RWPE2 (cell line): ENCODE measurements around the gene KLK8.
A peak's percentile ranks its signal among the peaks of the same experiment; 100 is the strongest.

ENCODE experiments used
- ATAC-seq: fragments of 200-7000 bp; cut with Tn5 transposase; 3 replicates; pipeline ENCODE4 v1.9.1; 2021; ENCODE audit warnings: low read depth
- DNase-seq: peaks from one replicate; pipeline ENCODE4 v3.0.0-alpha.2; 2020; ENCODE audit warnings: low spot score
- H3K27ac ChIP-seq: fragments of 450-650 bp; 2 replicates; pipeline ENCODE4 v1.5.1; 2017; ENCODE audit warnings: mild to moderate bottlenecking; ENCODE audit not compliant: poor library complexity, severe bottlenecking
- H3K27me3 ChIP-seq: fragments of 250-450 bp; sonication (Bioruptor Pico); 2 replicates; pipeline ENCODE4 v1.5.1; 2021; ENCODE audit warnings: mild to moderate bottlenecking, moderate library complexity; ENCODE audit not compliant: insufficient read depth, poor library complexity, severe bottlenecking
- H3K36me3 ChIP-seq: fragments of 250-450 bp; sonication (Bioruptor Pico); 2 replicates; pipeline ENCODE4 v1.5.1; 2020; ENCODE audit warnings: low read depth, mild to moderate bottlenecking, moderate library complexity
- H3K4me1 ChIP-seq: fragments of 250-450 bp; sonication (Bioruptor Pico); 2 replicates; pipeline ENCODE4 v1.5.1; 2021; ENCODE audit warnings: mild to moderate bottlenecking, moderate library complexity; ENCODE audit not compliant: insufficient read depth, poor library complexity, severe bottlenecking
- H3K4me3 ChIP-seq: fragments of 250-450 bp; sonication (Bioruptor Pico); 2 replicates; pipeline ENCODE4 v1.5.1; 2021; ENCODE audit warnings: mild to moderate bottlenecking, moderate library complexity; ENCODE audit not compliant: severe bottlenecking
- H3K9me3 ChIP-seq: fragments of 250-450 bp; sonication (Bioruptor Pico); 2 replicates; pipeline ENCODE4 v1.5.1; 2021; ENCODE audit warnings: mild to moderate bottlenecking, moderate library complexity; ENCODE audit not compliant: severe bottlenecking
- TF ChIP-seq, protein P1 (sequence below): fragments of 450-650 bp; IDR thresholded peaks from one replicate; pipeline ENCODE4 v1.5.1; 2017; ENCODE audit warnings: mild to moderate bottlenecking, moderate library complexity; ENCODE audit not compliant: poor library complexity, severe bottlenecking

The KLK8 gene

DNA sequence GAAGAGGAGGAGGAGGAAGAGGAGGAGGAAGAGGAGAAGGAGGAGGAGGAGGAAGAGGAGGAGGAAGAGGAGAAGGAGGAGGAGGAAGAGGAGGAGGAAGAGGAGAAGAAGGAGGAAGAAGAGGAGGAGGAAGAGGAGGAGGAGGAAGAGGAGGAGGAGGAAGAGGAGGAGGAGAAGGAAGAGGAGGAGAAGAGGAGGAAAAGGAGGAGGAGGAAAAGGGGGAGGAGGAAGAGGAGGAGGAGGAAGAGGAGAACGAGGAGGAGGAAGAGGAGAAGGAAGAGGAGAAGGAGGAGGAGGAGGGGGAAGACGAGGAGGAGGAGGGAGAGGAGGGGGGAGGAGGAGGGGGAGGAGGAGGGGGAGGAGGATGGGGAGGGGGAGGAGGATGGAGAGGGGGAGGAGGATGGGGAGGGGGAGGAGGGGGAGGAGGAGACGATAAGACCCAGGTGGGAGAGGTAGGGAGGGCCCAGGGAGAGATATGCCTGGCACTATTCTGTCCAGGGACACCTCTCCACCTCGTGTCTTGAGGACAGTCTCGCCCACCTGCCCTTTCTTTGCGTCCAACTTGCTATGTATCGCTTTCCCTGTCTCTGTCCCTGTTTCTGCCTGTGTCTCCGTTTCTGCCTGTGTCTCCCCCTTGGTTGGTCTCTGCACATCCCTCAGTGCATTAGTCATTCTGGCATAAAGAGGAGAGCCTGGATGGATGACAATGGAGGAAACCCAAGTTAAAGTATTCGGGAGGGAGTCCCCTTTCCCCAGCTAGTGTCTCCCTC, 41.5 kb downstream of the KLK8 start:
- Histone ChIP-seq H3K4me1 (no peaks in the 10 kb centered on the region), H3K4me3 (no peak overlapping the region), H3K27ac (no peak overlapping the region), H3K9me3 (no peaks in the 10 kb centered on the region), H3K36me3 (no peaks in the 10 kb centered on the region), H3K27me3 (no peaks in the 10 kb centered on the region)
- DNase-seq, result no peak
- TF ChIP-seq, protein P1, sequence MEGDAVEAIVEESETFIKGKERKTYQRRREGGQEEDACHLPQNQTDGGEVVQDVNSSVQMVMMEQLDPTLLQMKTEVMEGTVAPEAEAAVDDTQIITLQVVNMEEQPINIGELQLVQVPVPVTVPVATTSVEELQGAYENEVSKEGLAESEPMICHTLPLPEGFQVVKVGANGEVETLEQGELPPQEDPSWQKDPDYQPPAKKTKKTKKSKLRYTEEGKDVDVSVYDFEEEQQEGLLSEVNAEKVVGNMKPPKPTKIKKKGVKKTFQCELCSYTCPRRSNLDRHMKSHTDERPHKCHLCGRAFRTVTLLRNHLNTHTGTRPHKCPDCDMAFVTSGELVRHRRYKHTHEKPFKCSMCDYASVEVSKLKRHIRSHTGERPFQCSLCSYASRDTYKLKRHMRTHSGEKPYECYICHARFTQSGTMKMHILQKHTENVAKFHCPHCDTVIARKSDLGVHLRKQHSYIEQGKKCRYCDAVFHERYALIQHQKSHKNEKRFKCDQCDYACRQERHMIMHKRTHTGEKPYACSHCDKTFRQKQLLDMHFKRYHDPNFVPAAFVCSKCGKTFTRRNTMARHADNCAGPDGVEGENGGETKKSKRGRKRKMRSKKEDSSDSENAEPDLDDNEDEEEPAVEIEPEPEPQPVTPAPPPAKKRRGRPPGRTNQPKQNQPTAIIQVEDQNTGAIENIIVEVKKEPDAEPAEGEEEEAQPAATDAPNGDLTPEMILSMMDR, result no peak
- ATAC-seq, result peak; percentile 70

DNA sequence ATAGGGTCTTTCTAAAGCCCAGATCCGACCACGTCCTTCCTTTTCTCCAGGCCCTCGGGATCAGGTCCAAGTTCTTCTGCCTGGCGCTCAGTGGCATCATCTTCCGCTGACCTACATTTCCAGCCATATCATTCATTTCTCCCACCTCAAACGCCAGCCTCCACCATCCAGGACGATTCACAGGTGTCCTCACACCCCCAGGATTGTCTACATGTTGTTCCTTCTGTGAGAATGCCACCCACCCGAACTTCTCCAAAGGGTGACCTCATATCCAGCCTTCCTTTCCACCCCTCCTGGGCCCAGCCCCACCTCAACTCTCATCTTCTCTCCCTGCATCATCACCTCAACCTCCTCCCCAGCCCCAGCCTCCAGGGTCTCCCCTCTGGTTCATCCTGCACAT, 43.8 kb downstream of the KLK8 start:
- Histone ChIP-seq H3K4me3 (no peak overlapping the region), H3K4me1 (no peaks in the 10 kb centered on the region), H3K9me3 (no peaks in the 10 kb centered on the region), H3K36me3 (no peaks in the 10 kb centered on the region), H3K27me3 (no peaks in the 10 kb centered on the region), H3K27ac (no peak overlapping the region)
- DNase-seq, result no peak
- TF ChIP-seq, protein P1, result no peak
- ATAC-seq, result no peak

DNA sequence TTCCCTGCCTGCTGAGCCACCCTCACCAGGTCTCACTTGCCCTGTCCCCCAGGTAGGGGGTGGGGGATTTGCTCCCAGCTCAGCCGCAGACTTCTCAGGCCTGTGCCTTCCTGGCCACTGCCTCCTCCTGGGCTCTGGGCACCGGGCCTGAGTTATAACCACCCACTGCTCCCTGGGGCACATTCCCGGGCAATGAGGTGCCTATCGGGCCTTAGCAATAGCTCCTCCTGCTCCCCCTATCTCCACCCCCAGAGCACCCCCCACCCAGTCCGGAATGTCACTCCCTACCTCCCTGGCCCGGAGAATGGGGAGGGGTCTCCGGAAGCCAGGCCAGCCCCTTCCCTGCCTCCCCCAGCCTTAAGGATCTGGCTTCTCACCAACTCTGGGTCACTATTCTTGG, 48.5 kb downstream of the KLK8 start, which contains the start of gene KLK5:
TSS of gene KLK5 (minus strand) at position 129 of the 400 bp plus-strand sequence. CDS start 381 bp downstream, outside the sequence.
- H3K4me3 ChIP-seq, result no peak within 1 kb of the TSS
- ATAC-seq, result peak; percentile 60; the same call in 2 of the 3 replicates
- TF ChIP-seq, protein P1, result no peak
- no peaks in the 10 kb centered on the region for H3K36me3 ChIP-seq
- no peaks in the 10 kb centered on the region for H3K9me3 ChIP-seq
- H3K4me1 ChIP-seq, result no peaks in the 10 kb centered on the region
- H3K27ac ChIP-seq, result no peak within 1 kb of the TSS
- DNase-seq, result no peak
- H3K27me3 ChIP-seq, result no peaks in the 10 kb centered on the region

DNA sequence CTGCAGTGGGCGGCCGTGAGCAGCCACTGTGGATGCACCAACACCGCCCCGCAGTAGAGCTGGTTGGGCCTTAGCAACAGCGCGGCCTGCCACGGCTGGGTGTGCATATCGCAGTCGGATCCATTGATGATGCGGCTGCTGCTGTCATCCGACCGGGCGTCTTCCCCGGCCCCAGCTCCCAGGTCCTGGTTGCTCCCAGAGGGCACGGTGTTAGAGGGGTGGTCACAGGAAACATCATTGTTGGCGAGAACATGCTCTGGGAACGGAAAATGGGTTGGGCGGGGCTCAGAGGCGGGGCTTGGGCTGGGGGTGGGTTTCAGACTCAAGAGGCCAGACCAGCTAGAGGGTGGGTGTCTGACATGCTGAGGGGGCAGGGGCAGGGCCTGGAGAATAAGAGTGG, 51.5 kb downstream of the KLK8 start:
- no peaks in the 10 kb centered on the region for H3K27me3 ChIP-seq
- DNase-seq (no peak), ATAC-seq (no peak)
- H3K4me3 ChIP-seq, result no peak overlapping the region
- H3K36me3 ChIP-seq, result no peaks in the 10 kb centered on the region
- no peak overlapping the region for H3K27ac ChIP-seq
- TF ChIP-seq, protein P1, result no peak
- no peaks in the 10 kb centered on the region for H3K9me3 ChIP-seq
- no peaks in the 10 kb centered on the region for H3K4me1 ChIP-seq

DNA sequence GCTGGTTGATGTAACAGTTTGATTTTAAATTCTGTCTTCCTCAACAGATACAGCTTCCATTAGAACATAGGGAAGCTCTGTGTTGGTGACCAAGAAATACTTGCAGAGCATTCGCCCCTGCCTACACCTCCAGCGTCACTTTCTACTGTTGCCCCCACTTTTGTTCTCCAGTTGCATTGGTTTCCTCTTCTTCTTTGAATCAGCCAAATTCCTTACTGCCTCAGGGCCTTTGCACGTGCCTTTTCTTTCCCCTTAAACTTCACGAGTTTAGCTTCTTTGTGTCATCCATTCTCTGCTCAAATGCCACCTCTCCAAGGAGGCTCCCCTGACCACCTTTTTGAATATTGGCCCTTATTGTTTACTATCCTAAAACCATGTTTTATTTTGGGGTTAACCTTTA, 54.3 kb downstream of the KLK8 start:
- Histone ChIP-seq H3K9me3 (no peaks in the 10 kb centered on the region), H3K27me3 (no peaks in the 10 kb centered on the region), H3K4me3 (no peak overlapping the region), H3K27ac (no peak overlapping the region), H3K36me3 (no peaks in the 10 kb centered on the region), H3K4me1 (peaks cover 8% of the 10 kb centered on the region)
- DNase-seq, result no peak
- no peak for ATAC-seq
- TF ChIP-seq, protein P1, result no peak
